Activated CD8-positive, alpha-beta memory T cell treated with anti-CD3 and anti-CD28 coated beads, Interleukin-2, amount 50 U/mL, for 1 hour (primary cell): ENCODE data around the gene BFSP1.

Source experiments
- DNase-seq: peaks from one replicate; pipeline ENCODE4 v3.0.0-alpha.2; 2020; ENCODE audit errors: extremely low read depth

BFSP1 gene

GRCh38 chr20:17497821-17498580 is 33.2 kb downstream of the BFSP1 start:
- no peak for DNase-seq

GRCh38 chr20:17495826-17496225 is 35.4 kb downstream of the BFSP1 start:
- DNase-seq: no peak

- no peak for DNase-seq
Measured at GRCh38 chr20:17494201-17494600, 37.0 kb downstream of the BFSP1 start.

GRCh38 chr20:17493173-17493572 is 38.0 kb downstream of the BFSP1 start:
- DNase-seq: no peak

- DNase-seq: no peak
Measured at GRCh38 chr20:17491488-17491887, 39.7 kb downstream of the BFSP1 start.

GRCh38 chr20:17491041-17491440 is 40.1 kb downstream of the BFSP1 start:
- DNase-seq: no peak

GRCh38 chr20:17490501-17490900 is 40.7 kb downstream of the BFSP1 start:
- DNase-seq: no peak

GRCh38 chr20:17488916-17489600 is 42.1 kb downstream of the BFSP1 start:
- DNase-seq: no peak

- no peak for DNase-seq
Measured at GRCh38 chr20:17485017-17485416, 46.2 kb downstream of the BFSP1 start.

- DNase-seq: no peak
Measured at GRCh38 chr20:17482536-17482935, 48.6 kb downstream of the BFSP1 start.

- DNase-seq: no peak
Measured at GRCh38 chr20:17481661-17482060, 49.5 kb downstream of the BFSP1 start.

GRCh38 chr20:17480696-17481095 is 50.5 kb downstream of the BFSP1 start:
- no peak for DNase-seq

GRCh38 chr20:17479063-17479657 is 52.0 kb downstream of the BFSP1 start:
- DNase-seq: no peak

GRCh38 chr20:17473659-17474058 is 57.5 kb downstream of the BFSP1 start:
- DNase-seq: no peak

GRCh38 chr20:17471606-17472187 is 59.5 kb downstream of the BFSP1 start:
- DNase-seq: no peak

GRCh38 chr20:17470973-17471372 is 60.2 kb downstream of the BFSP1 start:
- DNase-seq: no peak

- no peak for DNase-seq
Measured at GRCh38 chr20:17470521-17470920, 60.7 kb downstream of the BFSP1 start.

- no peak for DNase-seq
Measured at GRCh38 chr20:17469246-17470030, 61.7 kb downstream of the BFSP1 start.

GRCh38 chr20:17468073-17468840 is 62.9 kb downstream of the BFSP1 start:
- DNase-seq: no peak

GRCh38 chr20:17467120-17467655 is 64.0 kb downstream of the BFSP1 start:
- no peak for DNase-seq

GRCh38 chr20:17466641-17467040 is 64.5 kb downstream of the BFSP1 start:
- DNase-seq: no peak
